Testis (tissue), 3 donors: Measurements from ENCODE around the gene NHLRC2. TPM values are rescaled to one million over a fixed set of nuclear protein-coding genes. Genes with fewer than 3 reads are reported as not detected.

Experiments used
- DNase-seq: peaks from one replicate; pipeline ENCODE4 v3.0.0-alpha.2; 2019
- H3K27ac ChIP-seq, 2 donors: fragments of 200-600 bp; sonication (generic); one replicate each; pipeline ENCODE4 v1.5.1; 2019
- H3K27me3 ChIP-seq: fragments of 200-600 bp; sonication (generic); one replicate; pipeline ENCODE4 v1.5.1; 2019
- H3K36me3 ChIP-seq: fragments of 200-600 bp; sonication (generic); one replicate; pipeline ENCODE4 v1.5.1; 2017; ENCODE audit warnings: low read depth; ENCODE audit errors: missing control alignments
- H3K4me1 ChIP-seq: fragments of 200-600 bp; sonication (generic); one replicate; pipeline ENCODE4 v1.5.1; 2019
- H3K4me3 ChIP-seq, 2 donors: fragments of 200-600 bp; sonication (generic); one replicate each; pipeline ENCODE4 v1.5.1; 2017 to 2019
- H3K9me3 ChIP-seq: fragments of 200-600 bp; sonication (generic); one replicate; pipeline ENCODE4 v1.5.1; 2017
- POLR2A ChIP-seq: fragments of 450-650 bp; IDR thresholded peaks from one replicate; pipeline ENCODE4 v1.6.1; 2017; ENCODE audit warnings: antibody characterized with exemption, mild to moderate bottlenecking, moderate library complexity
- WGBS, 2 donors: methylation state at CpG; one replicate each; pipeline ENCODE4 v1.1.5; 2018; 5-methylcytosine and 5-hydroxymethylcytosine counted together
- intact Hi-C: fragments of 100-400 bp; cut with DNase I; formaldehyde crosslinking; loops from one replicate; pipeline ENCODE4 v1.15.1; 2023; ENCODE audit warnings: low total_unique reads
- polyA plus RNA-seq: library from polyadenylated mRNA; stranded (reverse); fragments of 350-450 nt; fragmentation: Illumina TruSeq; extraction: RNeasy Lipid Tissue Mini Kit (QIAGEN cat#74804); gene quantifications from one replicate; pipeline ENCODE4 v1.2.3, GENCODE V29; 2014; ENCODE audit warnings: low read depth, low replicate concordance; ENCODE audit not compliant: insufficient read depth
- total RNA-seq, 2 donors: library from RNA; depleted of rRNA; stranded (reverse); fragments of >200 nt; gene quantifications; one replicate each; pipeline ENCODE4 v1.2.3, GENCODE V29; 2016
- TF ChIP-seq, protein P1 (sequence below), 3 experiments: fragments of 450-650 bp in 2 of 3; fragments of 200-600 bp in 1 of 3; sonication (generic) in 1 of 3; IDR thresholded peaks; one replicate each; pipeline ENCODE4 v1.5.1; 2016 to 2019; ENCODE audit warnings: antibody characterized with exemption in 3 of 3, mild to moderate bottlenecking in 2 of 3, moderate library complexity in 1 of 3

The NHLRC2 gene
- total and polyA plus RNA-seq, 3 donors from 2014 or later: 8.7 to 37.7 (median 34.3) TPM

DNA sequence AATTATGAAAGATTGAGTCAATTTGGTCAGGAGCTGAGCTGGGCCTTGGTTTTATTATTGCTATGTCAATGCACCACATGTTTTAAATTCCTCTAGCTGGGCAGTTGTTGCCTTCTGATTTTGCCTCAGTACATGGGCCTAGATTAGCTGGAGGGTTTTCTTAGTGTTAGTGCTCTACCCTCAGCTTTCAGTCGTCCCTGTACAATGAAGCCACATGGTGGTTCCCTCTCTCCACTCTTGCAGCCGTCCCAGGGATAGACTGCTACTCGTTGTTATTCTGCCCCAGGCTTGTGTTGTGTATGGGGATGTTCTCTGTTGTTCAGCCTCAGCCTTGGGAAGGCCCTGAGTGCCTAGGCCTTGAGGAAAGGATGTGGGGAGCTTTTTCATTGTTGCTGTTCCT, 37.0 kb downstream of the NHLRC2 start:
- Histone ChIP-seq H3K36me3 (no peaks in the 10 kb centered on the region), H3K4me1 (no peaks in the 10 kb centered on the region), H3K27me3 (no peaks in the 10 kb centered on the region), H3K9me3 (no peaks in the 10 kb centered on the region), H3K4me3 (no peak overlapping the region), H3K27ac (no peak overlapping the region)
- intact Hi-C loops: no loop called here
- TF ChIP-seq, protein P1, sequence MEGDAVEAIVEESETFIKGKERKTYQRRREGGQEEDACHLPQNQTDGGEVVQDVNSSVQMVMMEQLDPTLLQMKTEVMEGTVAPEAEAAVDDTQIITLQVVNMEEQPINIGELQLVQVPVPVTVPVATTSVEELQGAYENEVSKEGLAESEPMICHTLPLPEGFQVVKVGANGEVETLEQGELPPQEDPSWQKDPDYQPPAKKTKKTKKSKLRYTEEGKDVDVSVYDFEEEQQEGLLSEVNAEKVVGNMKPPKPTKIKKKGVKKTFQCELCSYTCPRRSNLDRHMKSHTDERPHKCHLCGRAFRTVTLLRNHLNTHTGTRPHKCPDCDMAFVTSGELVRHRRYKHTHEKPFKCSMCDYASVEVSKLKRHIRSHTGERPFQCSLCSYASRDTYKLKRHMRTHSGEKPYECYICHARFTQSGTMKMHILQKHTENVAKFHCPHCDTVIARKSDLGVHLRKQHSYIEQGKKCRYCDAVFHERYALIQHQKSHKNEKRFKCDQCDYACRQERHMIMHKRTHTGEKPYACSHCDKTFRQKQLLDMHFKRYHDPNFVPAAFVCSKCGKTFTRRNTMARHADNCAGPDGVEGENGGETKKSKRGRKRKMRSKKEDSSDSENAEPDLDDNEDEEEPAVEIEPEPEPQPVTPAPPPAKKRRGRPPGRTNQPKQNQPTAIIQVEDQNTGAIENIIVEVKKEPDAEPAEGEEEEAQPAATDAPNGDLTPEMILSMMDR (IDR thresholded peaks at IDR 0.05): no peak
- TF ChIP-seq POLR2A: no peak
- no peak for DNase-seq
- 72 to 87% methylated on average over 3 of the region's 3 CpGs for WGBS, 2 donors

DNA sequence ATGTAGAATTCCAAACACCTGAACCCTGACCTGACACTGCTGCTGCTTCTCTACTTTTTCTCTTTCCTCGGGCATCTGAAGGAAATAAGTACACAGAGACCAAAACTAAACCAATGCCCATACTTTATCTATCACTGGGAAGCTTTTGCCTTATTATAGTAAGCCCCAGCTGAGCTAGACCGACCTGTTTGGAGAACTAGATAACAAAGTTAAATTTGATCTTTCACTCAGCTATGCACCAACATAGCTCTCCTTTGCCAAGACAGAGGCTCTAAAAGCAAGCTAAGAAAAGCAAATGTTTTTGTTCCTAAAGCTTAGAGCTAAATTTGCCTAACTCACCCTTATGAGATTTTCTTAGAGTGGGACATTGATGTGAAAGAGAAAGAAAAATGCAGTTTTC, 39.1 kb downstream of the NHLRC2 start:
- Histone ChIP-seq H3K9me3 (no peaks in the 10 kb centered on the region), H3K27ac (no peak overlapping the region), H3K4me3 (no peak overlapping the region), H3K4me1 (no peaks in the 10 kb centered on the region), H3K27me3 (no peaks in the 10 kb centered on the region), H3K36me3 (no peaks in the 10 kb centered on the region)
- TF ChIP-seq, protein P1 (IDR thresholded peaks at IDR 0.05): no peak
- TF ChIP-seq POLR2A: no peak
- intact Hi-C loops: no loop called here
- 71 to 84% methylated on average over 2 of the region's 2 CpGs for WGBS, 2 donors
- no peak for DNase-seq

DNA sequence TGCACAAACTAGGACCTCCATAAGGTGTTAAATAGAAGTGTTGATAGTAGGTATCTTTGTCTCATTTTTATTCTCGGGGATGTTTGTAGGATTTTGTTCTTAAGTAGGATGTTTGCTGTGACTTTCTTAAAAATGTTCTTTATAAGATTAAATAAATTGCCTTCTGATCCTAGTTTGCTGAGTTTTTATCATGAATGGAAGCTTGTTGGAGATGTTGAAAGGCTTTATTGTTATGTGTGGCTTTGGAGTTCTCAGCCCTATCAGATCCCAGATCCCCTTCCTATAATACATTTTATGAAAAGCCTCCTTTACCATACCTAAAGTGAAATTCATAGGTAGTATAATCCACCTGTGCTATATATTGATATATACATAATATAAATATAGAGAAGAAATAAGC, 40.1 kb downstream of the NHLRC2 start:
- Histone ChIP-seq H3K27me3 (no peaks in the 10 kb centered on the region), H3K9me3 (no peaks in the 10 kb centered on the region), H3K4me3 (no peak overlapping the region), H3K27ac (no peak overlapping the region), H3K36me3 (no peaks in the 10 kb centered on the region), H3K4me1 (no peaks in the 10 kb centered on the region)
- intact Hi-C loops: no loop called here
- DNase-seq: no peak
- WGBS, 2 donors: 74 to 89% methylated on average over 1 of the region's 1 CpG
- TF ChIP-seq, protein P1 (IDR thresholded peaks at IDR 0.05): no peak
- no peak for TF ChIP-seq POLR2A

DNA sequence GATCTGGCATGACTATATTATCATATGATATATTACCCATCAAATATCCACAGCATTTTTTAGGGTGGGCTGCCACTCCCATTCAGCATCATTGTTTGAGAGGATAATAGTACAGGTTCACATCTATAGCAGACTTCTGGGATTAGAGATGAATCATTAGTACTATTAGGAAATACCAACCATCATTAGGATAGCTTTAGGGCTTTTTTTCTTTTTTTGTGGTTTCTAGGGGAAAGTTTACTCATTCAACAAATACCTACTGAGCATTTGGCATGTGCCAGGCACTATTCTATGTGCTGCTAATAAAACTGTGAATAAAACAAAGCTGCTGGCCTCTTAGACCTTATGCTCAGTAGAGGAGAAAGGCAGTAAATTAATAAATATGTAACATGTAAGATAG, 40.6 kb downstream of the NHLRC2 start:
- peaks cover 2% of the 10 kb centered on the region for H3K4me1 ChIP-seq
- DNase-seq: no peak
- no peaks in the 10 kb centered on the region for H3K27me3 ChIP-seq
- H3K27ac ChIP-seq: no peak overlapping the region
- H3K4me3 ChIP-seq: no peak overlapping the region
- no peaks in the 10 kb centered on the region for H3K9me3 ChIP-seq
- intact Hi-C loops: no loop called here
- no peaks in the 10 kb centered on the region for H3K36me3 ChIP-seq
- TF ChIP-seq, protein P1 (IDR thresholded peaks at IDR 0.05): no peak
- no peak for TF ChIP-seq POLR2A

DNA sequence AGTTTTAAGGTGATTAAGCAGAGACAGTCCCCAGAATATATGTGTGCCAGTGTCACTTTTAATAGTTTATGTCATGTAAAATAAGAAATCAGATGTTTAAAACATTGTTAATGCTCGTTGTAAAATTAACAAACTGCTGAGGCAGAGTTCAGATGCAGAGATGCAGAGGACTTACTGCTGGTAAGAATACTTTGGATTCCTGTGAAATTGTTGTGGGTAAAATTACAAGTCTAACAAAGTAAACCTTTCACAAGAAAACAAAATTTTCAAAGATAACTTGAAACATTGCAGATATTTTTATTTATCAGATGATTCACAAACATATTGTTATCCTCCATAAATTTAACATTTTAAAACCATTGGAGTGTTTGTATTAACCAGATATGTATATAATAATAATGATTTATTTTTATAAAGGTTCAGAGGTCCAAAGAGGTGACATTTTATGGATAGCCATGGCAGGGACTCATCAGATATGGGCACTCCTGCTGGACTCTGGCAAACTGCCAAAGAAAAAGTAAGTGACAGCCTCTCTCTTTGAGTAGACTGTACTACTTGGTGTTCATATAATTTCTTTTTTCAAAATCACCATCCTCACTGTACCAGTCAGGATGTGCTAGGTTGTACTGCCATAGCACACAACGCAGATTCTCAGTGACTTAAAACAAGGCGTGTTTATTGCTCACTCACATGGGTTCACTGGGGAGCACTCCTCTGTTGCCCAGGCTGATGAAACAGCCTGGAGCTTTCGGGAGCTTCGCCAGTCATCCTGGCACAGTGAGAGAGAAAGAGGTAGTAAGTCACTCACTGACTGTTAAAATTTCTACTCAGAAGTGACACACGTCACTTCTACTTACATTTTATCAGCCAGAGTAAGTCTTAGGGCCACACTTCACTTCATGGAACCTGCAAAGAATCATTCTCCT, 43.5 kb downstream of the NHLRC2 start:
- H3K9me3 ChIP-seq: no peaks in the 10 kb centered on the region
- no peaks in the 10 kb centered on the region for H3K36me3 ChIP-seq
- H3K4me1 ChIP-seq: peaks cover 5% of the 10 kb centered on the region
- no peak overlapping the region for H3K27ac ChIP-seq
- intact Hi-C loops: no loop called here
- TF ChIP-seq, protein P1 (IDR thresholded peaks at IDR 0.05): no peak
- no peak for TF ChIP-seq POLR2A
- 88 to 91% methylated on average over 6 of the region's 6 CpGs for WGBS, 2 donors
- H3K4me3 ChIP-seq: no peak overlapping the region
- DNase-seq: no peak
- H3K27me3 ChIP-seq: no peaks in the 10 kb centered on the region
